ENCODE results near the gene OMP. TPM values are rescaled to one million over a fixed set of nuclear protein-coding genes. Genes with fewer than 3 reads are reported as not detected.

The OMP gene
- total RNA-seq, 2 experiments from 2014 or later, result not detected

- H3K4me1 Mint-ChIP-seq (ENCODE audit: low read depth), result peaks cover 23% of the 10 kb centered on the region
- no peaks in the 10 kb centered on the region for H3K9me3 Mint-ChIP-seq
- H3K27me3 Mint-ChIP-seq, result peaks cover 6% of the 10 kb centered on the region
- intact Hi-C loops (cut with micrococcal nuclease), result no loop called here
- TF ChIP-seq, protein P1, sequence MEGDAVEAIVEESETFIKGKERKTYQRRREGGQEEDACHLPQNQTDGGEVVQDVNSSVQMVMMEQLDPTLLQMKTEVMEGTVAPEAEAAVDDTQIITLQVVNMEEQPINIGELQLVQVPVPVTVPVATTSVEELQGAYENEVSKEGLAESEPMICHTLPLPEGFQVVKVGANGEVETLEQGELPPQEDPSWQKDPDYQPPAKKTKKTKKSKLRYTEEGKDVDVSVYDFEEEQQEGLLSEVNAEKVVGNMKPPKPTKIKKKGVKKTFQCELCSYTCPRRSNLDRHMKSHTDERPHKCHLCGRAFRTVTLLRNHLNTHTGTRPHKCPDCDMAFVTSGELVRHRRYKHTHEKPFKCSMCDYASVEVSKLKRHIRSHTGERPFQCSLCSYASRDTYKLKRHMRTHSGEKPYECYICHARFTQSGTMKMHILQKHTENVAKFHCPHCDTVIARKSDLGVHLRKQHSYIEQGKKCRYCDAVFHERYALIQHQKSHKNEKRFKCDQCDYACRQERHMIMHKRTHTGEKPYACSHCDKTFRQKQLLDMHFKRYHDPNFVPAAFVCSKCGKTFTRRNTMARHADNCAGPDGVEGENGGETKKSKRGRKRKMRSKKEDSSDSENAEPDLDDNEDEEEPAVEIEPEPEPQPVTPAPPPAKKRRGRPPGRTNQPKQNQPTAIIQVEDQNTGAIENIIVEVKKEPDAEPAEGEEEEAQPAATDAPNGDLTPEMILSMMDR (IDR thresholded peaks at IDR 0.05), result no peak
- no peaks in the 10 kb centered on the region for H3K36me3 Mint-ChIP-seq (ENCODE audit: low read depth)
- CTCF ChIA-PET, result interaction anchor here (5.3 kb wide), 1 partner anchor 12 kb away, joined by 27 read pairs; the partner anchor contains the start of gene MYO7A
- ATAC-seq (no peak), DNase-seq (no peak)
- no peak overlapping the region for H3K4me3 Mint-ChIP-seq
- POLR2A ChIA-PET, result no interaction called here
- no peak overlapping the region for H3K27ac Mint-ChIP-seq
Observed at GRCh38 chr11:77139201-77139600, 36.6 kb downstream of the OMP start.

GRCh38 chr11:77140231-77140851, 37.7 kb downstream of the OMP start:
- Mint-ChIP-seq H3K27me3 (peaks cover 6% of the 10 kb centered on the region), H3K4me3 (no peak overlapping the region), H3K36me3 (ENCODE audit: low read depth) (no peaks in the 10 kb centered on the region), H3K27ac (no peak overlapping the region), H3K9me3 (no peaks in the 10 kb centered on the region), H3K4me1 (ENCODE audit: low read depth) (peaks cover 23% of the 10 kb centered on the region)
- DNase-seq, result no peak
- ChIA-PET POLR2A (no interaction called here), CTCF (interaction anchor here (5.3 kb wide), 1 partner anchor 13 kb away, joined by 27 read pairs; the partner anchor contains the start of gene MYO7A)
- ATAC-seq, result no peak
- intact Hi-C loops (cut with micrococcal nuclease), result no loop called here
- TF ChIP-seq, protein P1 (IDR thresholded peaks at IDR 0.05), result no peak

DNA sequence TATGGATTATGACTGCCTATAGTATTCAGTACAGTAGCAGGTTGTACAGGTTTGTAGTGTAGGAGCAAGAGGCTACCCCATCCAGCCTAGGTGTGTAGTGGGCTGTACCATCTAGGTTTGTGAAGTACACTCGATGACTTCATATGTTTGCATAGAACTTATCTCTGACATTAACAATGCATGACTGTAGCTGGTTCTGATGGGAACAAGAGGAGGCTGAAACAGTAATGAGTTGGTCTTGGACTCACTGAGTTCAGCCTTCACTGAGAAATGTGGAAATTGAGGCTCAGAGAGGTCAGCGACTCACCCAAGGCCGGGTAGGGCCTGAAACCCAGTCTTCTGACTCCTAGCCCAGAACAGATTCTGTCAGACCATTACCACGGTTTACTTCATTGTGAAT, 38.4 kb downstream of the OMP start:
- no peaks in the 10 kb centered on the region for H3K36me3 Mint-ChIP-seq (ENCODE audit: low read depth)
- no peak for DNase-seq
- peaks cover 22% of the 10 kb centered on the region for H3K4me1 Mint-ChIP-seq (ENCODE audit: low read depth)
- peaks cover 6% of the 10 kb centered on the region for H3K27me3 Mint-ChIP-seq
- intact Hi-C loops (cut with micrococcal nuclease), result no loop called here
- no peaks in the 10 kb centered on the region for H3K9me3 Mint-ChIP-seq
- TF ChIP-seq, protein P1 (IDR thresholded peaks at IDR 0.05), result no peak
- no peak overlapping the region for H3K27ac Mint-ChIP-seq
- no peak overlapping the region for H3K4me3 Mint-ChIP-seq
- POLR2A ChIA-PET, result no interaction called here
- no peak for ATAC-seq
- CTCF ChIA-PET, result interaction anchor here (5.3 kb wide), 1 partner anchor 14 kb away, joined by 27 read pairs; the partner anchor contains the start of gene MYO7A

- ATAC-seq (no peak), DNase-seq (no peak)
- CTCF ChIA-PET, result interaction anchor here (5.3 kb wide), 1 partner anchor 14 kb away, joined by 27 read pairs; the partner anchor contains the start of gene MYO7A
- H3K4me3 Mint-ChIP-seq, result no peak overlapping the region
- TF ChIP-seq, protein P1 (IDR thresholded peaks at IDR 0.05), result no peak
- H3K9me3 Mint-ChIP-seq, result no peaks in the 10 kb centered on the region
- POLR2A ChIA-PET, result no interaction called here
- no peak overlapping the region for H3K27ac Mint-ChIP-seq
- no peaks in the 10 kb centered on the region for H3K36me3 Mint-ChIP-seq (ENCODE audit: low read depth)
- H3K27me3 Mint-ChIP-seq, result peaks cover 6% of the 10 kb centered on the region
- intact Hi-C loops (cut with micrococcal nuclease), result no loop called here
- peaks cover 18% of the 10 kb centered on the region for H3K4me1 Mint-ChIP-seq (ENCODE audit: low read depth)
Observed at GRCh38 chr11:77141475-77141874, 38.8 kb downstream of the OMP start.

Measured in activated CD8-positive, alpha-beta T cell treated with anti-CD3 and anti-CD28 coated beads for 36 hours (primary cell).